CD4-positive, alpha-beta T cell treated with Interleukin-15 for 4 hours (primary cell): Measurements from ENCODE around the gene CRYBG2.
"Not testable (repeated sequence)": the region's sequence is repeated elsewhere in the genome, so short reads cannot be mapped to it uniquely, and the experiment has no call there.

Experiments
- DNase-seq: peaks from one replicate; pipeline ENCODE4 v3.0.0-alpha.2; 2020; ENCODE audit warnings: low spot score

CRYBG2 gene

GRCh38 chr1:26349188-26349876, 4.6 kb downstream of the CRYBG2 start:
- no peak for DNase-seq

DNA sequence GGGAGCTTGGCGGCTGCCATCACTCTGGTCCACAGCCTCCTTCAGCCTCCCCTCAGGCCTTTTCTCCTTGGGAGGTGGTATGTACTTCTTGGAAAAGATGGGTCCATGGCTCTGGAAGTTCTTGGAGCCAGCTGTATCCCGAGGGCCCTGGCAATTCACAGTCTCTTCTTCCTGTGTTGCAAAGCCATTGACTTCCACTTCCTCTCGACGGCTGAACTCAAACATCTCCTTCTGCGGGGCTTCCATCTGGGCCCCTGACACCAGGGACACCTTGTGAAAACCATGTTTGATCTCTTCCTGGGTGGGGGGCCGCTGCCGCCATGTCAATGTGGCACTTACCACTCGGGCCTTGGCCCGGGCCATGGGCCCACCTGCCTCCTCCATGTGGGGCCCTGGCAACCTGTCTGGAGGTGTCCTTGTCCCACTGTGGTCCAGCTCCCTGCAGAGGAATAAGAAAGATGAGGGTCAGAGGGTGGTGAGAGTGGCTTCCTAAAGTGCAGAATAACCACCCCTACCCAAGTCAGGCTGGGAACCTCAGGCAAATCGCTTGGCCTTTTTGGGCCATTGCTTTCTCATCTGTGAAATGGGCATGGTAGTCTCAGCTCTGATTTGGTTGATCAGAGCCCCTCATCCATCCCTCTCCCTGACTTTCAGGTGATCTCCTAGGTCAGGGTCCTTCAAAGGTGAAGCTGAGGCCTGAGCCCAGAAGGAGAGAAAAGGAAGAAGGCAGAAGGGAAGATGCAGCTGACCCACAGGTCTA, 7.5 kb downstream of the CRYBG2 start:
- no peak for DNase-seq

GRCh38 chr1:26345718-26346117, 8.2 kb downstream of the CRYBG2 start:
- DNase-seq, result no peak

DNA sequence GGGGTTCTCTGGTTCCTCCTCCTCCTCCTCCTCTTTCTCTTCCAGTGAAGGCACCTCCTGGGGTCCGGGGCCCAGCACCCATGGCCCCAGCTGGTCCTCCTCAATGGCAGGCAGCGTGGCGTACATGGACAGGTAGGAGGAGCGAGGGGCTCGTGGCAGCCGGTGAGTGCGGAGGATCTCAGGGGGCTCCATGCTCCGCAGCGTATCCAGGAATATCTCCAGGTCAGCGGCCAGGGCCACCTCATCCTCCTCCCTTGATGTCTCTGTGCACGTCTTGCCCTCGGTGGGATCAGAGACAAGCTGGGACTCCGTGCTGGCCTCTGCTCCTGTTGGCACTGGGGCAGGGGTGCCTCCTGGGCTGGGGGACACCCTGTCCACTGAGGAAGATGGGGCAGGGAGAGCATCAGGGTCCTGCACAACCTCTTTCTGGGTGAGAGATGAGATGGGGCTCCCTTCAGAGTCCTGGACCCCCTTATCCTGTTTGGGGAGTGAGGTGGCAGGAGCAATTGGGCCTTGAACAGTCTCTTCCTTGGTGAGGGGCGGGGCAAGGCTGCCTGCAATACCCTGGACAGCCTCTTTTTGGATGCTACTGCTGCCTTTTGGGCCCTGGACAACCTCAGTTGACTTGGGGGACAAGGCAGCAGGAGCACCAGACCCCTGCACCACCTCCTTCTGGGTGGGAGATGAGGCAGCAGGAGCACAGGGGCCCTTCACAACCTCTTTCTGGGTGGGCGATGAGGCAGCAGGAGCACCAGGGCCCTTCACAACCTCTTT, 9.6 kb downstream of the CRYBG2 start:
- no peak for DNase-seq

- DNase-seq, result no peak
Observed at GRCh38 chr1:26340047-26340481, 13.9 kb downstream of the CRYBG2 start.

GRCh38 chr1:26338670-26339069, 15.3 kb downstream of the CRYBG2 start:
- no peak for DNase-seq

- DNase-seq, result no peak
Observed at GRCh38 chr1:26337625-26338024, 16.3 kb downstream of the CRYBG2 start.

- no peak for DNase-seq
Observed at GRCh38 chr1:26337206-26337535, 16.8 kb downstream of the CRYBG2 start.

- peak; percentile 88 for DNase-seq
Observed at GRCh38 chr1:26336477-26337205, 17.3 kb downstream of the CRYBG2 start.

GRCh38 chr1:26335774-26336476, 18.0 kb downstream of the CRYBG2 start:
- no peak for DNase-seq

DNA sequence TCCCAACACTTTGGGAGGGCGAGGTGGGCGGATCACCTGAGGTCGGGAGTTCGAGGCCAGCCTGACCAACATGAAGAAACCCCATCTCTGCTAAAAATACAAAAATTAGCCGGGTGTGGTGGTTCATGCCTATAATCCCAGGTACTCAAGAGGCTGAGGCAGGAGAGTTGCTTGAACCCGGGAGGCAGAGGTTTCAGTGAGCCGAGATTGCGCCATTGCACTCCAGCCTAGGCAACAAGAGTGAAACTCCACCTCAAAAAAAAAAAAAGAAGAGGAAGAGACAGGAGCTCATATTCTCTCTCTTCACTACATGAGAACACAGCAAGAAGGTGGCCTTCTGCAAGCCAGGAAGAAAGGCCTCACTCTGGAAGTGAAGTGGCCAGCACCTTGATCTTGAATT, 20.6 kb downstream of the CRYBG2 start:
- DNase-seq, result not testable (repeated sequence)

DNA sequence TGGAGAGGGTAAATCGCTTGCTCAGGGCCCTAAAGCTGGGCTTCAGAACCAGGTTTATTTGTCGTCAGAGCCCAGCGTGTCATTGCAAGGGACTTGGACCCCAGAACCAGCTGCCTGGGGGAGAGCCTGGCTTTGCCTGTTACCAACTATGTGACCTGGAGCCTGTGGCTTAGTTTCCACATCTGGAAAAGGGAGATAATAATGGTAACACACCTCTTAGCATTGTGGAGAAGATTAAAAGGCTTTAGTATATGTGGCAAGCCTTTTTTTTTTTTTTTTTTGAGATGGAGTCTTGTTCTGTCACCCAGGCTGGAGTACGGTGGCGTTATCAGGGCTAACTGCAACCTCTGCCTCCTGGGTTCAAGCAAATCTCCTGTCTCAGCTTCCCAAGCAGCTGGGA, 23.7 kb downstream of the CRYBG2 start:
- DNase-seq, result no peak

DNA sequence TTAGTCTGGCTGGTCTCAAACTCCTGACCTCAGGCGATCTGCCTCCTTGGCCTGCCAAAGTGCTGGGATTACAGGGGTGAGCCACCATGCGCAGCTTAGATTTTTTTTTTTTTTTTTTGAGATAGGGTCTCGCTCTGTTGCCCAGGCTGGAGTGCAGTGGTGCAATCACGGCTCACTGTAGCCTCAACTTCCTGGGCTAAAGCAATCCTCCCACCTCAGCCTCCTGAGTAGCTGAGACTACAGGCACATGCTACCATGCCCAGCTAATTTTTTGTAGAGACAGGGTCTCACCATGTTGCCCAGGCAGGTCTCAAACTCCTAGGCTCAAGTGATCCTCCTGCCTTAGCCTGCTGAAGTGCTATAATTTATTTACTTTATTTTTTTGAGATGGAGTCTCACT, 24.6 kb downstream of the CRYBG2 start:
- DNase-seq, result not testable (repeated sequence)

DNA sequence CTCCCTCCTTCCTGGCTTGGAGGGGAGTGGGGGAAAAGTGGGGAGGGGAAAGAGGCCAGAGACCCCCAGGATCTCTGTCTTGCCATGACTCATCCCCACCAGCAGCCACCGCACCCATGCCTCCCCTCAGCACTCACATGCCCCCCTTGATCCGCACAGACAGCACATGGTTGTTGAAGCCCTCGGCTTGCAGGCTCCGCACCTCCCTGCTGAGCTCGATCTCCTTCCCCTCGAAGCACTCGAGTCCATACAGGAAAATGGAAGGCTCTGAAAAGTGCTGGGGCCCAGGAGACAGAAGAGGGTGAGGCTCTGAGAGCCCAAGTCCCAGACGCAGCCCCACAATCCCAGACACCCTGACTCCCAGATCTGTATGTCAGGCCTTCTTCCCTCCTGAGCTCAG, 25.3 kb downstream of the CRYBG2 start:
- no peak for DNase-seq

GRCh38 chr1:26327956-26328362, 26.0 kb downstream of the CRYBG2 start:
- no peak for DNase-seq

- DNase-seq, result no peak
Observed at GRCh38 chr1:26324550-26324949, 29.4 kb downstream of the CRYBG2 start.

DNA sequence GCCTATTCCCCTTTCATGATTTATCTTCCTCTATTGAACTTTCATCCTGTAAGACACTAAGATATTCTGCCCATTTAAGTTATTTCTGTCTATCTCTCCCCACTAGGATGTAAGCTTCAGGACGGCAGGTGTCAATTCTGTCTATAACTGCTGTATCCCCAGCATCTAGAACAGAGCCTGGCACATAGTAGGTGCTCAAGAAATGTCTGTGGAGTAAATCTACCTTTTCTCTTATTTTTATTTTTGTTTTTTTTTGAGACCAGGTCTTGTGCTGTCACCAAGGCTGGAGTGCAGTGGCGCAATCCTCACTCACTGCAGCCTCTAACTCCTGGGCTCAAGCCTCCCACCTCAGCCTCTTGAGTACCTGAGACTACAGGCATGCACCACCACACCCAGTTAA, 30.5 kb downstream of the CRYBG2 start:
- no peak for DNase-seq

- no peak for DNase-seq
Observed at GRCh38 chr1:26322042-26322331, 31.9 kb downstream of the CRYBG2 start.

GRCh38 chr1:26321315-26322041, 32.5 kb downstream of the CRYBG2 start:
- DNase-seq, result peak; percentile 95

DNA sequence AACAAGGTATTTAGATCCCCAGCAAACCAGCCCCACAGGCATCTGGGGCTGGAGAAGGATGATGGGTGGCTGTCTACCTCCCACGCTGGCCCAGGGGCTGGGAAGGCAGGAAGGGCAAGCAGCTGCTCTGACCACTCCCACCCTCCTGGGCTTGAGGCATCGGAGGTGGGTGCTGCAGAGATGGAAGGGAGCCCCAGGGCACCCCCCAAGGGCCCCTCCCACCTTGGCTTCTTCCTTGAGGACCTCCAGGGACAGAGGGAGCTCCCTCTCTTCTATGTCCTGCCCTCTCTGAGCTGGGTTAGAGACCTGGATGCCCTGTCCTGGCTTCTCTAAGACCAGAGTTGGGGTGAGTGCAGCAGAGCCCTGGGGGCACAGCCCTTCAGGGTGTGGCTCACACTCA, 33.0 kb downstream of the CRYBG2 start:
- DNase-seq, result no peak
